ENCODE data around the gene NRG2. TPM values are rescaled to one million over a fixed set of nuclear protein-coding genes. Genes with fewer than 3 reads are reported as not detected.

NRG2 gene
- total RNA-seq, 4 donors from 2014 or later, result 4.5 to 7.0 (median 5.4) TPM

- H3K27me3 ChIP-seq, result no peaks in the 10 kb centered on the region
- H3K9me3 ChIP-seq, result no peaks in the 10 kb centered on the region
- TF ChIP-seq POLR2AphosphoS5 (IDR thresholded peaks at IDR 0.05) (no peak), CTCF (IDR thresholded peaks at IDR 0.05) (no peak), EP300 (IDR thresholded peaks at IDR 0.05) (no peak)
- H3K27ac ChIP-seq, result no peak overlapping the region
- H3K36me3 ChIP-seq, result no peaks in the 10 kb centered on the region
- WGBS, result 44% methylated on average over 7 of the region's 7 CpGs
- H3K4me1 ChIP-seq, result peaks cover 5% of the 10 kb centered on the region
- no peak overlapping the region for H3K4me3 ChIP-seq
- no peak for DNase-seq (ENCODE audit: low spot score in 2 of 2)
These were observed 89.1 kb downstream of the NRG2 start for GRCh38 chr5:139954022-139954421.

GRCh38 chr5:139952574-139952973, 90.5 kb downstream of the NRG2 start:
- H3K4me1 ChIP-seq, result peaks cover 5% of the 10 kb centered on the region
- no peak overlapping the region for H3K4me3 ChIP-seq
- no peak for DNase-seq (ENCODE audit: low spot score in 2 of 2)
- WGBS, result 62% methylated on average over 12 of the region's 13 CpGs
- no peak overlapping the region for H3K27ac ChIP-seq
- H3K9me3 ChIP-seq, result no peaks in the 10 kb centered on the region
- H3K36me3 ChIP-seq, result no peaks in the 10 kb centered on the region
- no peak for TF ChIP-seq POLR2AphosphoS5 (IDR thresholded peaks at IDR 0.05)
- no peaks in the 10 kb centered on the region for H3K27me3 ChIP-seq

GRCh38 chr5:139951983-139952382, 91.1 kb downstream of the NRG2 start:
- 61% methylated on average over 1 of the region's 1 CpG for WGBS

GRCh38 chr5:139951296-139951924, 91.7 kb downstream of the NRG2 start:
- Histone ChIP-seq H3K27me3 (no peaks in the 10 kb centered on the region), H3K4me1 (peaks cover 5% of the 10 kb centered on the region), H3K36me3 (no peaks in the 10 kb centered on the region), H3K9me3 (no peaks in the 10 kb centered on the region), H3K4me3 (no peak overlapping the region), H3K27ac (no peak overlapping the region)
- DNase-seq (ENCODE audit: low spot score in 2 of 2), result no peak
- TF ChIP-seq CTCF (IDR thresholded peaks at IDR 0.05), result no peak
- no peak for TF ChIP-seq POLR2AphosphoS5 (IDR thresholded peaks at IDR 0.05)
- TF ChIP-seq EP300 (IDR thresholded peaks at IDR 0.05), result no peak
- no peak for TF ChIP-seq POLR2A (IDR thresholded peaks at IDR 0.05)
- WGBS, result 82% methylated on average over 6 of the region's 6 CpGs

More at GRCh38 chr5:139951983-139952382, 91.1 kb downstream of the NRG2 start:
- no peak for DNase-seq (ENCODE audit: low spot score in 2 of 2)
- Histone ChIP-seq H3K4me1 (peaks cover 5% of the 10 kb centered on the region), H3K27me3 (no peaks in the 10 kb centered on the region), H3K4me3 (no peak overlapping the region), H3K27ac (no peak overlapping the region), H3K36me3 (no peaks in the 10 kb centered on the region), H3K9me3 (no peaks in the 10 kb centered on the region)
- TF ChIP-seq EP300 (IDR thresholded peaks at IDR 0.05) (no peak), CTCF (IDR thresholded peaks at IDR 0.05) (no peak), POLR2A (IDR thresholded peaks at IDR 0.05) (no peak), POLR2AphosphoS5 (IDR thresholded peaks at IDR 0.05) (no peak)

GRCh38 chr5:139950436-139950835, 92.7 kb downstream of the NRG2 start:
- WGBS, result 67% methylated on average over 2 of the region's 2 CpGs
- TF ChIP-seq CTCF (IDR thresholded peaks at IDR 0.05), result no peak
- TF ChIP-seq POLR2AphosphoS5 (IDR thresholded peaks at IDR 0.05), result no peak
- no peak for TF ChIP-seq EP300 (IDR thresholded peaks at IDR 0.05)
- TF ChIP-seq POLR2A (IDR thresholded peaks at IDR 0.05), result no peak
- no peak for DNase-seq (ENCODE audit: low spot score in 2 of 2)
- H3K4me3 ChIP-seq, result no peak overlapping the region
- H3K36me3 ChIP-seq, result no peaks in the 10 kb centered on the region
- H3K27ac ChIP-seq, result no peak overlapping the region
- H3K9me3 ChIP-seq, result no peaks in the 10 kb centered on the region
- H3K4me1 ChIP-seq, result peaks cover 5% of the 10 kb centered on the region
- H3K27me3 ChIP-seq, result no peaks in the 10 kb centered on the region

- no peak overlapping the region for H3K27ac ChIP-seq
- no peak for TF ChIP-seq POLR2A (IDR thresholded peaks at IDR 0.05)
- no peak for TF ChIP-seq POLR2AphosphoS5 (IDR thresholded peaks at IDR 0.05)
- no peak for TF ChIP-seq CTCF (IDR thresholded peaks at IDR 0.05)
- TF ChIP-seq EP300 (IDR thresholded peaks at IDR 0.05), result no peak
- H3K9me3 ChIP-seq, result no peaks in the 10 kb centered on the region
- no peak for DNase-seq (ENCODE audit: low spot score in 2 of 2)
- H3K4me1 ChIP-seq, result peaks cover 5% of the 10 kb centered on the region
- H3K27me3 ChIP-seq, result no peaks in the 10 kb centered on the region
- no peak overlapping the region for H3K4me3 ChIP-seq
- WGBS, result 65% methylated on average over 1 of the region's 1 CpG
- no peaks in the 10 kb centered on the region for H3K36me3 ChIP-seq
These were observed 93.4 kb downstream of the NRG2 start for GRCh38 chr5:139949710-139950109.
